Panc1 (cell line): ENCODE measurements around the gene MCM7. TPM values are rescaled to one million over a fixed set of nuclear protein-coding genes. Genes with fewer than 3 reads are reported as not detected.

Experiments used
- ATAC-seq: fragments of 200-7000 bp; cut with Tn5 transposase; 2 replicates; pipeline ENCODE4 v1.9.1; 2020; ENCODE audit warnings: mild to moderate bottlenecking, moderate library complexity
- BruUV-seq: library from RNA; stranded (reverse); fragments of 400-500 nt; replicated peaks from 2 replicates; lab custom pipeline; 2021; lab: Mats Ljungman, UMichigan
- CTCF ChIA-PET: fragments of 300-600 bp; sonication (Branson Sonifier 250); formaldehyde crosslinking; loops from one replicate; lab custom pipeline; 2022; ENCODE audit warnings: antibody characterized with exemption; lab: Charles Lee
- POLR2A ChIA-PET: fragments of 300-600 bp; sonication (Branson Sonifier 250); formaldehyde crosslinking; loops from one replicate; lab custom pipeline; 2022; ENCODE audit warnings: antibody characterized with exemption; lab: Charles Lee
- DNase-seq: peaks from one replicate; pipeline ENCODE4 v3.0.0-alpha.2; 2010; ENCODE audit warnings: low read depth, low spot score
- H3K27ac ChIP-seq: 2 replicates; pipeline ENCODE4 v1.5.1; 2011; ENCODE audit warnings: mild to moderate bottlenecking, low read length, inconsistent platforms
- H3K27me3 ChIP-seq: fragments of 200-500 bp; sonication (Bioruptor generic); 2 replicates; pipeline ENCODE4 v1.6.0; 2014; ENCODE audit warnings: low read length, inconsistent platforms; ENCODE audit not compliant: control insufficient read depth, insufficient read depth
- H3K36me3 ChIP-seq: fragments of 200-500 bp; sonication (Bioruptor generic); 2 replicates; pipeline ENCODE4 v1.5.1; 2014; ENCODE audit warnings: inconsistent platforms, mild to moderate bottlenecking, low read length, moderate library complexity; ENCODE audit not compliant: control insufficient read depth, insufficient read depth
- H3K4me1 ChIP-seq: 2 replicates; pipeline ENCODE4 v1.5.1; 2011; ENCODE audit warnings: inconsistent platforms, mild to moderate bottlenecking, low read length, moderate library complexity; ENCODE audit not compliant: control insufficient read depth, insufficient read depth
- H3K4me3 ChIP-seq, 2 experiments: 2 replicates each; pipeline ENCODE4 v1.5.1; 2011 to 2012; ENCODE audit warnings: low read depth in 2 of 2, low read length in 2 of 2, mild to moderate bottlenecking in 2 of 2, inconsistent platforms in 1 of 2, moderate library complexity in 1 of 2
- H3K9me3 ChIP-seq: fragments of 200-500 bp; sonication (Bioruptor generic); 2 replicates; pipeline ENCODE4 v1.5.1; 2014; ENCODE audit warnings: low read depth, mild to moderate bottlenecking, inconsistent platforms, low read length, moderate library complexity; ENCODE audit not compliant: control insufficient read depth, insufficient read depth
- CTCF ChIP-seq: fragments of 450-650 bp; IDR thresholded peaks from 2 replicates; pipeline ENCODE4 v1.5.1; 2017; ENCODE audit warnings: mild to moderate bottlenecking
- POLR2AphosphoS5 ChIP-seq: IDR thresholded peaks from 2 replicates; pipeline ENCODE4 v1.6.1; 2012; ENCODE audit warnings: mild to moderate bottlenecking, low read depth, low read length, moderate library complexity
- REST ChIP-seq, 2 experiments: IDR thresholded peaks; 2 replicates each; pipeline ENCODE4 v1.6.1; 2011 to 2012; ENCODE audit warnings: low read depth in 2 of 2, control low read depth in 1 of 2, low read length in 1 of 2, mild to moderate bottlenecking in 1 of 2, moderate library complexity in 1 of 2; ENCODE audit not compliant: insufficient read depth in 1 of 2
- SIN3A ChIP-seq: IDR thresholded peaks from 2 replicates; pipeline ENCODE4 v1.6.1; 2012; ENCODE audit warnings: low read depth, mild to moderate bottlenecking, low read length, moderate library complexity, borderline replicate concordance; ENCODE audit not compliant: insufficient read depth
- TCF7L2 ChIP-seq: IDR thresholded peaks from 2 replicates; pipeline ENCODE4 v1.6.1; 2011; ENCODE audit warnings: mild to moderate bottlenecking, low read depth, low read length, inconsistent platforms
- in situ Hi-C: cut with HindIII; loops from 2 replicates; pipeline ENCODE4 v1.10.0; 2016; ENCODE audit warnings: low sequenced_read_pairs, low pct_unique_long_range_greater_than_20kb
- intact Hi-C: fragments of 100-400 bp; cut with micrococcal nuclease; formaldehyde crosslinking; loops from one replicate; pipeline ENCODE4 v1.10.0; 2022; ENCODE audit not compliant: unreplicated experiment
- total RNA-seq: library from RNA; stranded (reverse); gene quantifications from one replicate; pipeline ENCODE4 v1.2.1, GENCODE V29; 2021; ENCODE audit not compliant: unreplicated experiment

Gene MCM7
- total RNA-seq, 1 experiment from 2014 or later = 258 TPM

- no TSS peak for BruUV-seq
- peak overlapping the region; percentile 69 to 99 for H3K4me3 ChIP-seq
- H3K4me1 ChIP-seq = peaks cover 21% of the 10 kb centered on the region
- POLR2A ChIA-PET = interaction anchor here (0.9 to 1.2 kb wide), 2 partner anchors 18 to 20 kb away, joined by 3 to 16 read pairs; no protein-coding TSS in a partner anchor
- no peak for DNase-seq
- TF ChIP-seq CTCF = no peak
- TF ChIP-seq SIN3A = no peak
- TF ChIP-seq POLR2AphosphoS5 = no peak
- no peak for TF ChIP-seq TCF7L2
- TF ChIP-seq REST (IDR thresholded peaks at IDR 0.05; ENCODE audit: insufficient read depth in 1 of 2, low read depth in 2 of 2, low read length in 1 of 2) = no peak
- no peaks in the 10 kb centered on the region for H3K9me3 ChIP-seq
- CTCF ChIA-PET = no interaction called here
- peak overlapping the region; percentile 88; the same call in 1 of the 2 replicates for H3K27ac ChIP-seq
- ATAC-seq = no peak
- in situ Hi-C loops = no loop called here
- H3K36me3 ChIP-seq = no peaks in the 10 kb centered on the region
- intact Hi-C loops = no loop called here
- no peaks in the 10 kb centered on the region for H3K27me3 ChIP-seq
Observed at GRCh38 chr7:100120733-100121036, 19.5 kb upstream of the MCM7 start.

DNA sequence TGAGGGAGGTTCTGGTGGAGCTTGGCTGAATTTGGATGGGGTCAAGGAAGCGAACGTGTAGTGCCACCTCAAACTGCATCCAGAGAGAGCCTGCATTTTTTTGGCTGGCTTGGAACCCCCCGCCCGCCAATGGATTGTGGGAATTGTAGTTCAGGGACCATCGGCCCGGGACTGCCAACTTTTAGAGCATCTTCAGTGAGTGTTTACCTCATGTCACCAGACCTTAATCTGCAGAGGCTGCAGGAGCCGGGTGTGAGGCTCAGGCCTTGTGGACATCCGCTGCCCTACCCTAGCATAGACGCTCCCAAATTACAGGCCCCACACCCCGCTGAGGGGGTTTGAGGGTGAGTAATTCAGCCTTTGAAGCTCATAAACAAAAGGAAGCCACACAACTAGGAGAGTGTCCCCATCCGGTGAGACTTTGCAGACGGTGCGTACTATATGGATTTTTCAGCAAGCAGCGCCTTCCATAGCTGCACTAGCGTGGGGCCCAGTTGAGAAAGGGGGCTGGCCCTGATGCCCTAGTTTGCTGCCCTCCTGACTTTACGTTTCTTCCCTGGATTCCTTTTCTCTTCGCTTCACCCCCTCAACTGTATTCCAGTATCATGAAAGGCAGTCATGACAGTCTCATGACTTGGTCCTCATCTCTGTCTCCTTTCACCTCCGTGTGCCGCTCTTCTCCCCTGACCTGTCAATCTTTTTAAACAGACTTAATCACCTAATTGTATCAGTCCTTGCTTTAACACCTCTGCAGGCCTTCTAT is 19.0 kb upstream of the MCM7 start:
- ChIA-PET CTCF (no interaction called here), POLR2A (interaction anchor here (0.9 to 1.2 kb wide), 2 partner anchors 18 to 20 kb away, joined by 3 to 16 read pairs; no protein-coding TSS in a partner anchor)
- peak; percentile 69; the same call in 1 of the 2 replicates for TF ChIP-seq TCF7L2
- TF ChIP-seq REST (IDR thresholded peaks at IDR 0.05; ENCODE audit: insufficient read depth in 1 of 2, low read depth in 2 of 2, low read length in 1 of 2) = no peak
- ATAC-seq (peak; percentile 75), DNase-seq (peak; percentile 61)
- peak overlapping the region; percentile 88 for H3K27ac ChIP-seq
- no peaks in the 10 kb centered on the region for H3K9me3 ChIP-seq
- no peaks in the 10 kb centered on the region for H3K27me3 ChIP-seq
- intact Hi-C loops (no loop called here), in situ Hi-C loops (no loop called here)
- TSS peak; percentile 84 for BruUV-seq
- H3K4me3 ChIP-seq = peak overlapping the region; percentile 69 to 99
- peaks cover 16% of the 10 kb centered on the region for H3K4me1 ChIP-seq
- H3K36me3 ChIP-seq = no peaks in the 10 kb centered on the region
